ENCODE results near the gene EEF1E1.

The EEF1E1 gene

DNA sequence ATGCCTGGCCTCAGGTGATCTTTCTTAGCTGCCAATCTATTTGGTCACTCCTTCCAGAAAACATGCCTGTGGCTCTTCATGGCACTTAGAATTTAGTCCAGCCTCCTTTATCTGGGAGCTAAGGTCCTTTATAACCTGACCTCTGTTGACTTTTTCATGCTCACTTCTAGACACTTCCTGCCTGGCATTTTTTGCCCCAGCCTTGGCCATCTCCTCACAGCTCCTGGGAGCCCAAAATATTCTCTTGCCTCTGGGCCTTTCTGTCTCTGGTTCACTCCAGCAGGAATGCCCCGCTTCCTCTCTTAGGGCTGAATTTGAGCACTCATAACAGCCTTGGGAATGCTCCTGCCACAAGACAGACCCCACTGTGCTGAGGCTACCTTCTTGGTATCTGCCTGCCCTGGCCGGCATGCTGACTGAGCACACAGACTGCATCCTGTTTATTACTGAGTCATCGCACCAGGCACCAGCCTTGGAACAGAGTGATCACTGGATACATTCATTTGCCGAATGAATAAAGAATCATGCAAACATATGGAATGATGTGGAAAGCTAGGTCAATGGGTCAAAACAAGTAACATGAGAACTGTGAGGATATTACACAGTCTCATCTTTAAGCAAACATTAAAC is 5.8 kb upstream of the EEF1E1 start:
- Histone ChIP-seq H3K27me3 (ENCODE audit: insufficient read depth, poor library complexity, severe bottlenecking) (no peaks in the 10 kb centered on the region), H3K27ac (replicated peaks) (no peak overlapping the region), H3K4me3 (replicated peaks; ENCODE audit: insufficient read depth, low read length) (no peak overlapping the region)
- TF ChIP-seq CTCF (IDR thresholded peaks at IDR 0.05; ENCODE audit: insufficient read depth, low read length) (no peak), SPI1 (IDR thresholded peaks at IDR 0.05; ENCODE audit: borderline replicate concordance, low read depth) (no peak), GABPA (IDR thresholded peaks at IDR 0.05; ENCODE audit: low read depth) (no peak), POLR2AphosphoS5 (IDR thresholded peaks at IDR 0.05; ENCODE audit: low read depth) (no peak)
- TF ChIP-seq, protein P1, sequence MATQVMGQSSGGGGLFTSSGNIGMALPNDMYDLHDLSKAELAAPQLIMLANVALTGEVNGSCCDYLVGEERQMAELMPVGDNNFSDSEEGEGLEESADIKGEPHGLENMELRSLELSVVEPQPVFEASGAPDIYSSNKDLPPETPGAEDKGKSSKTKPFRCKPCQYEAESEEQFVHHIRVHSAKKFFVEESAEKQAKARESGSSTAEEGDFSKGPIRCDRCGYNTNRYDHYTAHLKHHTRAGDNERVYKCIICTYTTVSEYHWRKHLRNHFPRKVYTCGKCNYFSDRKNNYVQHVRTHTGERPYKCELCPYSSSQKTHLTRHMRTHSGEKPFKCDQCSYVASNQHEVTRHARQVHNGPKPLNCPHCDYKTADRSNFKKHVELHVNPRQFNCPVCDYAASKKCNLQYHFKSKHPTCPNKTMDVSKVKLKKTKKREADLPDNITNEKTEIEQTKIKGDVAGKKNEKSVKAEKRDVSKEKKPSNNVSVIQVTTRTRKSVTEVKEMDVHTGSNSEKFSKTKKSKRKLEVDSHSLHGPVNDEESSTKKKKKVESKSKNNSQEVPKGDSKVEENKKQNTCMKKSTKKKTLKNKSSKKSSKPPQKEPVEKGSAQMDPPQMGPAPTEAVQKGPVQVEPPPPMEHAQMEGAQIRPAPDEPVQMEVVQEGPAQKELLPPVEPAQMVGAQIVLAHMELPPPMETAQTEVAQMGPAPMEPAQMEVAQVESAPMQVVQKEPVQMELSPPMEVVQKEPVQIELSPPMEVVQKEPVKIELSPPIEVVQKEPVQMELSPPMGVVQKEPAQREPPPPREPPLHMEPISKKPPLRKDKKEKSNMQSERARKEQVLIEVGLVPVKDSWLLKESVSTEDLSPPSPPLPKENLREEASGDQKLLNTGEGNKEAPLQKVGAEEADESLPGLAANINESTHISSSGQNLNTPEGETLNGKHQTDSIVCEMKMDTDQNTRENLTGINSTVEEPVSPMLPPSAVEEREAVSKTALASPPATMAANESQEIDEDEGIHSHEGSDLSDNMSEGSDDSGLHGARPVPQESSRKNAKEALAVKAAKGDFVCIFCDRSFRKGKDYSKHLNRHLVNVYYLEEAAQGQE (IDR thresholded peaks at IDR 0.05; ENCODE audit: insufficient replicate concordance, low read depth): no peak
- DNase-seq (ENCODE audit: low read depth in 1 of 2, low spot score in 1 of 2): no peak

GRCh38 chr6:8105791-8106190 is 3.4 kb upstream of the EEF1E1 start:
- DNase-seq (ENCODE audit: low read depth in 1 of 2, low spot score in 1 of 2): no peak
- no peaks in the 10 kb centered on the region for H3K27me3 ChIP-seq (ENCODE audit: insufficient read depth, poor library complexity, severe bottlenecking)
- TF ChIP-seq POLR2AphosphoS5 (IDR thresholded peaks at IDR 0.05; ENCODE audit: low read depth): no peak
- no peak for TF ChIP-seq CTCF (IDR thresholded peaks at IDR 0.05; ENCODE audit: insufficient read depth, low read length)
- TF ChIP-seq GABPA (IDR thresholded peaks at IDR 0.05; ENCODE audit: low read depth): no peak
- TF ChIP-seq, protein P1 (IDR thresholded peaks at IDR 0.05; ENCODE audit: insufficient replicate concordance, low read depth): no peak
- no peak for TF ChIP-seq SPI1 (IDR thresholded peaks at IDR 0.05; ENCODE audit: borderline replicate concordance, low read depth)
- no peak overlapping the region for H3K4me3 ChIP-seq (replicated peaks; ENCODE audit: insufficient read depth, low read length)
- H3K27ac ChIP-seq (replicated peaks): no peak overlapping the region

DNA sequence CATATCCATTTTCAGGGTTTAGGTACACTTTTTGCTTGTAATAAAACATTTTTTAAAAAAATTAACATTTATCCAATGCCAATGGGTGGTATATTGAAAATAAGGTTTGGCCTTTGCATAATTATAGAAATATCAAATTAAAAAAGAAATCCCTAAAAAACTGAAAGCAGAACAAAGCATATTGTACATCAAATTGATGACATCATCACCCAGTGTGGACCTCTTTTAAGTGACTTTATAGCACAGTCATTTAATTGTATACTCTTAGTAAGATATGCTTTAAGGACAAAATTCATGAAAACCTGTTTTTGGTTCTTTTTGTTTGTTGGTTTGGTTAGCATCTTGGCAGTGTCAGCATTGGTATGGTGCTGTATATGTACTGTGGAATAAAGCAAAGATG is 1.4 kb upstream of the EEF1E1 start:
- Histone ChIP-seq H3K27me3 (ENCODE audit: insufficient read depth, poor library complexity, severe bottlenecking) (no peaks in the 10 kb centered on the region), H3K27ac (replicated peaks) (no peak overlapping the region), H3K4me3 (replicated peaks; ENCODE audit: insufficient read depth, low read length) (no peak overlapping the region)
- DNase-seq (ENCODE audit: low read depth in 1 of 2, low spot score in 1 of 2): no peak
- TF ChIP-seq SPI1 (IDR thresholded peaks at IDR 0.05; ENCODE audit: borderline replicate concordance, low read depth): no peak
- TF ChIP-seq CTCF (IDR thresholded peaks at IDR 0.05; ENCODE audit: insufficient read depth, low read length): no peak
- TF ChIP-seq GABPA (IDR thresholded peaks at IDR 0.05; ENCODE audit: low read depth): no peak
- TF ChIP-seq, protein P1 (IDR thresholded peaks at IDR 0.05; ENCODE audit: insufficient replicate concordance, low read depth): no peak
